Spleen (tissue), 7 donors: ENCODE data around the gene MYCBPAP.

ENCODE experiments used
- CTCF ChIP-seq, 11 experiments: fragments of 200-600 bp in 7 of 11; fragments of 450-650 bp in 4 of 11; sonication (generic) in 4 of 11; IDR thresholded peaks in 8 of 11; conservative IDR thresholded peaks in 3 of 11; 1 replicate in 7 of 11; 2 replicates in 4 of 11; pipeline versions ENCODE4 v1.4.0 to v1.8.0; 2016 to 2021; ENCODE audit warnings: antibody characterized with exemption in 11 of 11, inconsistent platforms in 4 of 11, mild to moderate bottlenecking in 1 of 11
- POLR2A ChIP-seq, 3 donors: fragments of 450-650 bp; IDR thresholded peaks; one replicate each; pipeline ENCODE4 v1.5.1; 2017; ENCODE audit warnings: antibody characterized with exemption in 3 of 3, mild to moderate bottlenecking in 1 of 3
- donor health status: DM: no; HTN: no; CAD: no; lungs with moderate emphysema.
- donor health status: DM: no; HTN: no; CAD: no.
- donor health status: DM: no; HTN: no; CAD: no.

GRCh38 chr17:50578173-50578572 is 69.9 kb downstream of the MYCBPAP start:
- TF ChIP-seq CTCF (IDR thresholded peaks at IDR 0.05 in 8 of 11, conservative IDR thresholded peaks at IDR 0.05 in 3 of 11) (no peak), POLR2A (IDR thresholded peaks at IDR 0.05) (no peak)
